Activated CD4-positive, alpha-beta memory T cell treated with anti-CD3 and anti-CD28 coated beads for 36 hours (primary cell): ENCODE measurements around the gene FPR1. TPM values are rescaled to one million over a fixed set of nuclear protein-coding genes. Genes with fewer than 3 reads are reported as not detected.

Source experiments
- CTCF ChIA-PET: fragments of 350-600 bp; sonication (Branson Sonifier 250); formaldehyde crosslinking; loops from one replicate; lab custom pipeline; 2021; ENCODE audit warnings: antibody characterized with exemption, inconsistent platforms; lab: Charles Lee
- POLR2A ChIA-PET: fragments of 350-600 bp; sonication (Branson Sonifier 250); formaldehyde crosslinking; loops from one replicate; lab custom pipeline; 2021; ENCODE audit warnings: antibody characterized with exemption; lab: Charles Lee
- DNase-seq: peaks from one replicate; pipeline ENCODE4 v3.0.0-alpha.2; 2020
- H3K27ac Mint-ChIP-seq: one replicate; pipeline ENCODE4 v1.8.0; 2021; ENCODE audit warnings: mixed read lengths
- H3K27me3 Mint-ChIP-seq: one replicate; pipeline ENCODE4 v1.8.0; 2021; ENCODE audit warnings: mixed read lengths
- H3K36me3 Mint-ChIP-seq: one replicate; pipeline ENCODE4 v1.8.0; 2021; ENCODE audit warnings: mixed read lengths
- H3K4me1 Mint-ChIP-seq: one replicate; pipeline ENCODE4 v1.8.0; 2021; ENCODE audit warnings: low read depth, mixed read lengths
- H3K4me3 Mint-ChIP-seq: one replicate; pipeline ENCODE4 v1.8.0; 2021; ENCODE audit warnings: mild to moderate bottlenecking, mixed read lengths
- H3K9me3 Mint-ChIP-seq: one replicate; pipeline ENCODE4 v1.8.0; 2021; ENCODE audit warnings: mixed read lengths
- intact Hi-C: fragments of 100-400 bp; cut with micrococcal nuclease; formaldehyde crosslinking; loops from one replicate; pipeline ENCODE4 v1.15.1; 2023
- total RNA-seq, 2 experiments: library from RNA; stranded (reverse); gene quantifications; one replicate each; pipeline ENCODE4 v1.2.3, GENCODE V29; 2021

Gene FPR1
- not detected for total RNA-seq

GRCh38 chr19:51751655-51752054, at the start of gene FPR1:
FPR1 (minus strand) TSS chr19:51751878; CDS start chr19:51746994, 4,884 bp downstream.
- no peaks in the 10 kb centered on the region for H3K36me3 Mint-ChIP-seq
- CTCF ChIA-PET, result interaction anchor here (0.7 kb wide), 1 partner anchor 111 kb away, joined by 3 read pairs; no protein-coding TSS in a partner anchor
- intact Hi-C loops, result no loop called here
- POLR2A ChIA-PET, result no interaction called here
- no peak for DNase-seq
- peaks cover 4% of the 10 kb centered on the region for H3K27me3 Mint-ChIP-seq
- no peaks in the 10 kb centered on the region for H3K4me1 Mint-ChIP-seq
- no peak within 1 kb of the TSS for H3K27ac Mint-ChIP-seq
- H3K4me3 Mint-ChIP-seq, result no peak within 1 kb of the TSS
- H3K9me3 Mint-ChIP-seq, result peaks cover 2% of the 10 kb centered on the region

GRCh38 chr19:51800473-51801244, 49.0 kb upstream of the FPR1 start:
- no peak overlapping the region for H3K4me3 Mint-ChIP-seq
- no peaks in the 10 kb centered on the region for H3K36me3 Mint-ChIP-seq
- H3K4me1 Mint-ChIP-seq, result no peaks in the 10 kb centered on the region
- no peak for DNase-seq
- ChIA-PET CTCF (no interaction called here), POLR2A (no interaction called here)
- intact Hi-C loops, result no loop called here
- peaks cover 3% of the 10 kb centered on the region for H3K27me3 Mint-ChIP-seq
- peaks cover 10% of the 10 kb centered on the region for H3K9me3 Mint-ChIP-seq
- no peak overlapping the region for H3K27ac Mint-ChIP-seq

- no peak overlapping the region for H3K27ac Mint-ChIP-seq
- POLR2A ChIA-PET, result no interaction called here
- H3K9me3 Mint-ChIP-seq, result peaks cover 8% of the 10 kb centered on the region
- CTCF ChIA-PET, result no interaction called here
- intact Hi-C loops, result no loop called here
- DNase-seq, result no peak
- no peaks in the 10 kb centered on the region for H3K4me1 Mint-ChIP-seq
- H3K4me3 Mint-ChIP-seq, result no peak overlapping the region
- H3K36me3 Mint-ChIP-seq, result no peaks in the 10 kb centered on the region
- peaks cover 3% of the 10 kb centered on the region for H3K27me3 Mint-ChIP-seq
Observed at GRCh38 chr19:51799774-51800472, 48.2 kb upstream of the FPR1 start.

GRCh38 chr19:51799034-51799773, 47.5 kb upstream of the FPR1 start:
- CTCF ChIA-PET, result no interaction called here
- no peaks in the 10 kb centered on the region for H3K4me1 Mint-ChIP-seq
- no peak for DNase-seq
- no peak overlapping the region for H3K27ac Mint-ChIP-seq
- H3K36me3 Mint-ChIP-seq, result no peaks in the 10 kb centered on the region
- POLR2A ChIA-PET, result no interaction called here
- intact Hi-C loops, result no loop called here
- peaks cover 4% of the 10 kb centered on the region for H3K9me3 Mint-ChIP-seq
- no peak overlapping the region for H3K4me3 Mint-ChIP-seq
- H3K27me3 Mint-ChIP-seq, result peaks cover 3% of the 10 kb centered on the region

GRCh38 chr19:51798062-51798461, 46.4 kb upstream of the FPR1 start:
- Mint-ChIP-seq H3K9me3 (peaks cover under 1% of the 10 kb centered on the region), H3K4me3 (no peak overlapping the region), H3K27me3 (peaks cover 3% of the 10 kb centered on the region), H3K4me1 (no peaks in the 10 kb centered on the region), H3K36me3 (no peaks in the 10 kb centered on the region), H3K27ac (no peak overlapping the region)
- ChIA-PET POLR2A (no interaction called here), CTCF (no interaction called here)
- no peak for DNase-seq
- intact Hi-C loops, result no loop called here

GRCh38 chr19:51797480-51797879, 45.8 kb upstream of the FPR1 start:
- POLR2A ChIA-PET, result no interaction called here
- CTCF ChIA-PET, result no interaction called here
- peaks cover 4% of the 10 kb centered on the region for H3K9me3 Mint-ChIP-seq
- no peaks in the 10 kb centered on the region for H3K36me3 Mint-ChIP-seq
- no peak overlapping the region for H3K4me3 Mint-ChIP-seq
- no peak overlapping the region for H3K27ac Mint-ChIP-seq
- no peak for DNase-seq
- no peaks in the 10 kb centered on the region for H3K4me1 Mint-ChIP-seq
- intact Hi-C loops, result no loop called here
- peaks cover 3% of the 10 kb centered on the region for H3K27me3 Mint-ChIP-seq

GRCh38 chr19:51796195-51796679, 44.6 kb upstream of the FPR1 start:
- ChIA-PET POLR2A (no interaction called here), CTCF (no interaction called here)
- peaks cover 4% of the 10 kb centered on the region for H3K9me3 Mint-ChIP-seq

GRCh38 chr19:51794885-51795490, 43.3 kb upstream of the FPR1 start, which contains the start of gene FPR3:
FPR3 (plus strand) TSS chr19:51795157; CDS start chr19:51823749, 28,592 bp downstream.
- H3K27me3 Mint-ChIP-seq, result peaks cover 3% of the 10 kb centered on the region
- CTCF ChIA-PET, result no interaction called here
- intact Hi-C loops, result no loop called here
- no peak for DNase-seq
- H3K4me1 Mint-ChIP-seq, result no peaks in the 10 kb centered on the region
- H3K4me3 Mint-ChIP-seq, result no peak within 1 kb of the TSS
- no peak within 1 kb of the TSS for H3K27ac Mint-ChIP-seq
- H3K36me3 Mint-ChIP-seq, result no peaks in the 10 kb centered on the region
- peaks cover 4% of the 10 kb centered on the region for H3K9me3 Mint-ChIP-seq
- POLR2A ChIA-PET, result no interaction called here

More at GRCh38 chr19:51796195-51796679, 44.6 kb upstream of the FPR1 start:
- no peak for DNase-seq
- H3K4me3 Mint-ChIP-seq, result no peak overlapping the region
- no peaks in the 10 kb centered on the region for H3K36me3 Mint-ChIP-seq
- peaks cover 3% of the 10 kb centered on the region for H3K27me3 Mint-ChIP-seq
- no peak overlapping the region for H3K27ac Mint-ChIP-seq
- H3K4me1 Mint-ChIP-seq, result no peaks in the 10 kb centered on the region
- intact Hi-C loops, result no loop called here

GRCh38 chr19:51793994-51794393, 42.3 kb upstream of the FPR1 start:
- ChIA-PET POLR2A (no interaction called here), CTCF (no interaction called here)
- no peaks in the 10 kb centered on the region for H3K4me1 Mint-ChIP-seq
- no peak overlapping the region for H3K27ac Mint-ChIP-seq
- H3K9me3 Mint-ChIP-seq, result peaks cover 4% of the 10 kb centered on the region
- no peak overlapping the region for H3K4me3 Mint-ChIP-seq
- peaks cover under 1% of the 10 kb centered on the region for H3K27me3 Mint-ChIP-seq
- intact Hi-C loops, result no loop called here
- H3K36me3 Mint-ChIP-seq, result no peaks in the 10 kb centered on the region
- DNase-seq, result no peak

- ChIA-PET CTCF (no interaction called here), POLR2A (no interaction called here)
- Mint-ChIP-seq H3K27me3 (peaks cover 4% of the 10 kb centered on the region), H3K4me1 (no peaks in the 10 kb centered on the region), H3K36me3 (no peaks in the 10 kb centered on the region), H3K4me3 (no peak overlapping the region), H3K9me3 (peaks cover 5% of the 10 kb centered on the region), H3K27ac (no peak overlapping the region)
- intact Hi-C loops, result no loop called here
- no peak for DNase-seq
Observed at GRCh38 chr19:51792932-51793331, 41.3 kb upstream of the FPR1 start.

GRCh38 chr19:51789061-51789795, 37.5 kb upstream of the FPR1 start:
- Mint-ChIP-seq H3K4me1 (no peaks in the 10 kb centered on the region), H3K27ac (no peak overlapping the region), H3K9me3 (peaks cover 9% of the 10 kb centered on the region), H3K27me3 (peaks cover 6% of the 10 kb centered on the region), H3K36me3 (no peaks in the 10 kb centered on the region), H3K4me3 (no peak overlapping the region)
- CTCF ChIA-PET, result no interaction called here
- POLR2A ChIA-PET, result no interaction called here
- no peak for DNase-seq
- intact Hi-C loops, result no loop called here
